Fibroblast of the conjunctiva (primary cell): ENCODE results near the gene DYRK2.
A peak's percentile ranks its signal among the peaks of the same experiment; 100 is the strongest.

Experiments used
- DNase-seq: peaks from one replicate; pipeline ENCODE4 v3.0.0-alpha.2; 2010; ENCODE audit warnings: low read depth

DYRK2 gene

DNA sequence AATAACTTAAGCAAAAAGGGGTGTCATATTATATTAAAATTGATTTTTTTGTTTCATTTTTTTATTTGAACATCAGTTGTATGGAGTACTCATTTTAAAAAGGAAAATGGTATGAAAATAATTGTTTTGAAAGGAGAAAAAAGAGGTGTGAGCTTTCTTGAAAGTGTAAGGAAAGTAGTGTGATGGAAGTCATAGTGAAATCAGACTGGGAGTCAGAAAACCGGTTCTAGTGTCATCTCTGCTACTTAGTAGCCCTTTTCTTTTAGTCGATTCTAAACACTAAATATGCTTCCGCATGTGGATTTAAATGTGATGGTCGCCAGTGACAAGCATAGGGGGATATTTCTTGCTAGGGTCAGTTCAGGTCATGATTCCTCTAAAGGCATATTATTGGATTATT is 1.8 kb upstream of the DYRK2 start:
- DNase-seq = no peak

DNA sequence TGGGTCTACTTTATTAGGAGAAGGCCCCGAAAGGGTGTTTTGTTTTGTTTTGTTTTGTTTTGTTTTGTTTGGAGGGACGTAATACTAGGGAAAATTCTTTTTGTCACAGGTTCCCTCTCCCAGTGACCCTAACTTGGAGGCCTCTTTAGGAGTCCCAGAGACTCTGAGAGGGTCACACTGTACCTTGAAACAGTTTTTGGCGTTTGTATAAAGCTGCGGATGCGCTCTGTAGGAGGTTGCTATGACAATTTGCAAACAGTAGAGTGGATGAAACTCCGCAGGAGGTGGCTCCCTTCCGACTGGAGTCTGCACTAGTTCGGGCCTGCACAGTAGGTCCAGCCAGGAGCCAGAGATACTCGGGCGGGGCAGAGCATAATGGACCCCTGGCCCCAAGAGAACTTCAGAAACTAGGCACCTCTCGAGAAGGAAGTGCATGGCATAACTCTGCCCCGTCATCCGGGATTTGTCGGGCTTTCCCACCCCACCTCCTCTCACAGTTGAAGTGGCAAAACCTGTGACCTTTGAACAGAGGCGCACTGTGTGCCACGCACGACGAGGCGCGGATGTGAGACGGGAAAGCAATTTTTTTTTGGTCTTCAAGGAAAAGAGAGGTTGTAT is 1.3 kb upstream of the DYRK2 start:
- DNase-seq = no peak

DNA sequence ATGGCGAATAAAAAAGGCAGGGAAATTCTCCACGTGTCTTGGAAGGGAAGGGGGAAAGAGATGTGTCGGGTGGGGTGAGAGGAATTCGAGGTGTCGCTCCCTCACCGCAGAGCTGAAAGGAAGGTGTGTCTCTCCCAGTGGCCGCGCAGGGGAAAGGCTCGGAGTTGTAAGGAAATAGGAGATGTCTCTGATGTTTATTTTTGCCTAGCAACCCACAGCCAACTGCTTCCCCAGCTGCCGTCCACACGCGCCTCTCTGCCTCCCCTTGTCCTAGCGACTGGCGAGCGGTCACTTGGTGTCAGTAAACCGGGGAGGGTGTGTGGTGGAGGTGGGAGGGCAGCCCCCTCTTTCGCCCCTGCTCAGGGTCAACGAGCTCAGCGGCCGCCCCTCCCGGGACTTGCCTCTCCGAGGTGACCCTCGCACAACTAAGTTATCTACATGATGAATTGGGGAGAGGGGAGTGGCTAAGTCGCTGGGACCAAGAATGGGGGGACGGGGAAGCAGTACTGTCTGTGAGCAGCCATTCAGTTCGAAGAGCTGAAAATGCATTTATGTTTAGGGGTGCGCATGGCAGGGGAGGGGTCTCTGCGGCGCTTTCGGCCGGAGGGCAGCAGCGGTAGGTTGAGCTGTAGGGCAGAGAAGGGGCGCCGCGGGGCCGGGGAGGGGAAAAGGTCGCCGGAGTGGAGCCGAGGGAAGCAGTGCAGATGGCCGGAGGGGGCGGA is 585 bp upstream of the DYRK2 start:
- peak; percentile 74 for DNase-seq

DNA sequence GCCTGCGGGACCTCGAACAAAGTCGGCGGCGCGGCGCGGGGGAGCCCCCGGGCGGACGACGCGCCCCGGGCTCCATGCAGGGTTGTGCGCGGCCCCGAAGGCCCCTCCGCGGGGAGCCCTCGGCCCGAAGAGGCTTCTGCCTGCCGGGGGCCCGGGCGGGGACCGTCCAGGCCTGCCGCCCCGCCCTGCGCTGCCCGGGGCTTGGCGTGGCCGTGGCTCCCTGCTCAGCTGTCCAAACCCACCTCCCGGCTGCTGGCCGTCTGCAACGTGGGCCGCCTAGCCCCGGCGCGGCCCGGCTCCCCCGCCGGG is 670 bp downstream of the DYRK2 start:
- no peak for DNase-seq

DNA sequence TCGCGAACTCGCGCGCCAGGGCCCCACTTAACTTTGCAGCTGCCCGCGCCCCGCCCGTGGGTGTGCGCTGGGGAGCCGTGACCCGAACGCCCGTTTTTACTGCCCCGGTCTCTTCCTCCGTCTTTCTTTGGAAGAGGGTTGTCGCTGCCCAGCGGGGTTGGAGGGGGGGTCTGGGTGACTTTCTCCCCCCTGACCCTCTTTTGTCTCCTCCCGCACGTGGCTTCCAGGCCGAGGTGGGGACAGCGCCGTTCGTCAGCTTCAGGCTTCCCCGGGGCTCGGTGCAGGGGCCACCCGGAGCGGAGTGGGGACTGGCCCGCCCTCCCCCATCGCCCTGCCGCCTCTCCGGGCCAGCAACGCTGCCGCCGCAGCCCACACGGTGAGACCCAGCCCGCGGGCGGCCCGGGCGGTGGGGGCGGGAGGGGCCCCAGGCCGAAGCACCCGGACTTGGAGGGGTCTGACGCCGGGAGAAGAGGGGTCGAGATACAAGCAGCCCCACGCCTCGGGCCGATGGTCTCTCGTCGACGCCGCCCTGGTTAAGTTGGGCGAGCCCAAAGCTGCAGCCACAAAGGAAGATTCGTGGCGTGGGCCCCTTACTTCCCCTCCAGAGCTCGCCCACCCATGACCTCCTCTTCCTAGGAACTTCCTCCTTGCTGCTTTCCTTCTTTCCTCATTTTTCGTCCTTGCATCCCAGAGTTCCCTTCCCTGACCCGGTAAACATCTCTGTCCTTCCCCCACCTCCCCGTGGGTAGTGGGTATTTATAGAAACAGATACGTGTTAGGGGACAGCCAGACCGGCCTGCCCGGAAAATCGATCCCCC is 1.2 kb downstream of the DYRK2 start:
- no peak for DNase-seq

DNA sequence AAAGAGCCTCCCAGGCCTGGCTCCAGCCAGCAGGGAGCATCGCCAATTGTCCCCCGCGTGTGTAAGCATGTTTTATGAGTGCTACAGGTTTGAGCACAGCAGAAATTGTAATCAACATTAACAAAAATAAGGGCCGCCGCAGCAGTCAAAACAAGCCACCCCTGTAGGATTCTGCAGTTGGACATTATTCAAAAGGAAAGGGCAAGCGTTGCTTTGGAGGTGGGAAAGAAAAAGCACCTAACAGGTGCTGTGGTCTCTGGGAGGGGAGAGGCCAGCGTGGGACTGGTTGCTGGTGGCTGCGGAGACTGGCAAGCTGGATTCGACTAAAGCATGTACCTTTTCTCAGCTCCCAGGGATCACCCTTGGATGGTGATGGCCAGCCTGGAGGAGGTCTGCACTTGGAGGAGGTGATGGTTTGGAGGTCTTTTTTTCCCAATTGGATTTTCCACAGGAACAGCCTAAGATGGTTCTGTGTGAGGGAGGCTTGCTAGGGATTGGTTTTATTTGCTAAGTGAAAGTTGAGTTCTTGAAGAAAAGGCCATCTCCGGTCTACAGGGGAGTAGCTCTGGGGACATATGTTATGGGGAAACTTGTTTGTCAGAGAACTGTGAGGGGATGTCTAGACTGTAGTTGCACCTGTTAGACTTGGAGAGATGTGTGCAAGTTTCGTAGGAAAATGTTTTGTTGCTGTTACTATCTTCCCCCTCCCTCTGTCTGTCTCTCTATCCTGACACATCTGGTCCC is 2.0 kb downstream of the DYRK2 start:
- no peak for DNase-seq

DNA sequence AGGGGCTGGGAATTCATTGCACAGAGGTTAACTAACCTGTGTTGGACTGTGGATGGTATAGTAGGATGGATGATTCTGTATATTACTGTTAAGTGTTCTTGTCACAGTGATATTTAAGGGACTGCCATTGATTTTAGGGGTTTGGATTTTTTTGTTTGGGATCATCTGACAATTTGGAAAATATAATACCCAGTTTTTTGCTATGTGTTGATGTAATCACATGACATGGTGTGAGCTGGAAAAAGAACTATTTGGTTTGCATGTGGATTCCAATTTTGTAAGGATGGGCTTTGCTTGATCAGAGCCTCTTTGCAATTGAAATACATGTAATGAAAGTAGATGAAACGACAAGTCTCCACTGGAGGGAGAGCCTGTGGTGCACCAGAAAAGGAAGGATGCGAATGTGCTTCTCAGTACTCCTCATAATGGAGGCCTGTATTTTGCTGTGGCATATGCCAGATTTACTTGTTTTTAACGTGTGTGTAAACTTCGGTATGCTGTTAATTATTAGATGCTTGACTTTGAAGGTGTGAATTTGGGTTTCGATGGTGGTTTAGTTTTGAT is 2.7 kb downstream of the DYRK2 start:
- peak; percentile 49 for DNase-seq

DNA sequence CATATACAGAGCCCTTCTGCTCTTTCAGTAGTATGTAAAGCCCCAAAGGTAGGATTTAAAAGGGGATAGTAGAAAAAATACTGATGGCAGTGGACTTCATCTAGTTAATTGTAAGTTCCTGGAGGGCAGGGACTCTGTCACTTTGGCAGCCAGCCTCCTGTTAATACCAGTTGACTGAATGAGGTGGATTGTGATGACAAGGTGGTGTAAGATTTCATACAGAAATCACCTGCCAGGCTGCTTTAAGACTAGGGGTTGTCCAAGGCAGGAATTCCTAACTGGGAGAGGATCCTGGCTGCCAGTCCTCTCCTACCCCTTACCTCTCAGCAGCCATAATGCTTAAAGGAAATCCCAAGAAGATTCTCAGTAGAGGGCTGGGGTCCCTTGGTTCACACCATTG is 7.3 kb downstream of the DYRK2 start:
- DNase-seq = no peak

DNA sequence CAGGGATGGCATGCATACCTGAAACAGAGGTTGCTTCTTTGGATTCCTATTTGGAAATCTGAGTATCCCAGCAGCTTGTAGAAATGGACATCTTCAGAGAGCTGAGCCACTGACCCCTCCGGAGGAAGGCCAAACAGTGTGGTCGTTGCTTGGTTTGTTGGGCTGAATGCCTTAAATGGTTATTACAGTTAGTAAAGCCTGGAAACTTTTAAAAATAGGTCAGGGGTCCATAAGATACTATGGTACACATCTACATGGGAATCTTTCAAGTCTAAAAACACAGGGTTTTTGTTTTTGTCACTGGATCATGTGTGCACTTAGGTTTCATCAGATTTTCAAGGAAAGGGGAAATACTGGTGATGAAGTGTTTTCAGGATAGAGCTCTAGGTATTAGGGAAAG is 7.7 kb downstream of the DYRK2 start:
- DNase-seq = no peak

DNA sequence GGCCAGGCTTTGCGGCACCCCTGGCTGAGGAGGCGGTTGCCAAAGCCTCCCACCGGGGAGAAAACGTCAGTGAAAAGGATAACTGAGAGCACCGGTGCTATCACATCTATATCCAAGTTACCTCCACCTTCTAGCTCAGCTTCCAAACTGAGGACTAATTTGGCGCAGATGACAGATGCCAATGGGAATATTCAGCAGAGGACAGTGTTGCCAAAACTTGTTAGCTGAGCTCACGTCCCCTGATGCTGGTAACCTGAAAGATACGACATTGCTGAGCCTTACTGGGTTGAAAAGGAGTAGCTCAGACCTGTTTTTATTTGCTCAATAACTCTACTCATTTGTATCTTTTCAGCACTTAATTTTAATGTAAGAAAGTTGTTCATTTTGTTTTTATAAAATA is 9.9 kb downstream of the DYRK2 start:
- DNase-seq = no peak

DNA sequence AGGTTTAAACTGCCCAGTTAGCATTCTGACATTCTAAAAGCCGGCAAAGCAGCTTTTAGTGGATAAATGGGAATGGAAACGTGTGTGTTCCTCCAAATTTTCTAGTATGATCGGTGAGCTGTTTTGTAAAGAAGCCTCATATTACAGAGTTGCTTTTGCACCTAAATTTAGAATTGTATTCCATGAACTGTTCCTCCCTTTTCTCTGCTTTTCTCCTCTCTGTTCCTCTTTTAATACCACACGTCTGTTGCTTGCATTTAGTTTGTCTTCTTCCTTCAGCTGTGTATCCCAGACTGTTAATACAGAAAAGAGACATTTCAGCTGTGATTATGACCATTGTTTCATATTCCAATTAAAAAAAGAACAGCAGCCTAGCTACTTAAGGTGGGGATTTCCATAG is 10.7 kb downstream of the DYRK2 start:
- DNase-seq = no peak

DNA sequence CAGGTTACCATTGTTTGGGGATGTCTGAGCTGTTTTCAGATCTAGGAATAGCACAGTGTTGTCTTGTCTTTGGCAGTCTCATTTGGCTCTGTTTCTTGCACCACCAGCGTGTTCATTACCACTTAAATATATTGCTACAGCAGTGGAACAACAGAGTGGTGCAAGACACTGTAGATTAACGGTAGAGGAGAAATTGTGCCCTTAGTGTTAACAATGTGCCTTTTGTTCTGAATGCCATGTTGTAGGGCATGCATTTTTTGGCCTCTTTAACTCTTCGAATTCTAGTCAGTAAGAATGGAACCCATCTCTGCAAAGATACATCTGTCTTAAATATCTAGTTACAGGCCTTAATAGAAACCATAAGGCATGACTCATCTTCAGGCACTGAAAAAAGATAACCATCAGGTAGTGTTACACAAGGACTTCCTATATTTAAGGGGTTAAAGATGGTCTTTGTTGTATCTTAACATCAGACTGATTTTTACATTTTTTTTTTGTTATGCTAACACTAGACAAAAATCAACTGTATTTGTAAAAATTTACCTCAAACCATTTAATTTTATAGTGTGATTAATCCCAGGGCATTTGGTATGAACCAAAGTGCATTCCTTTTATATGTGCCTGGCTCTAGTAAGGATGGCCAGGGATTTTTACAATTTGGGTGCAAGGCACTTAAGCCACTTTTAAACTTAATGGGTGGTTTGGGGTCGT is 12.9 kb downstream of the DYRK2 start:
- DNase-seq = peak; percentile 54

DNA sequence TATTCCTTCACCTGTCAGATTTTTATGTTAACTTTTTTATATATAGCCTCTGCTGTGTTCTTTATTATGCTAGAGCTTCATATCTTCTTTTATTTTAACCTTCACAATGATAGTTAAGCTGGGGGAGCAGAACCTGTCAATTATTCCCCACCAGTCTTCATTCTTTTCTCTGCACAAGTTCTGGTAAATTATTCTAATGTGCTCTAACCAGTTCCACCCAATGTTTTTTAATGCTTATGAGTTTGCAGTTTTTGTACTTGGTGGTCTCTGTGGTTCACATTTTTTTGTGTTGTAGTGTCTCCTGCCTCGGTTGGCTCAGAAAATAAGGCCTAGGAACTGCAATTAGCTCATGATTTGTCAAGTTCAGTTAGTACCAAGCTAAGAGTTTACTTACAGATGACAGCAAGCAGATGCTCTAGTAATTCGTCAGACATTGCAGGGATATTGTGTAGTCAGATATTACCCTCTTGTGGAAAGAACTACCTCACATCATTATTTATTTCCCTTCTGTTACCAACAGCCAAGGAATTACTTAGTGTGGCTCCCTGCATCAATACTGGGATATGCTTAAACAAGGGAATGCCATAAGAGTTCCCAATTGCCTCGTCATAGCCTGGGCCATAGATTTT is 14.5 kb downstream of the DYRK2 start:
- DNase-seq = peak; percentile 37

DNA sequence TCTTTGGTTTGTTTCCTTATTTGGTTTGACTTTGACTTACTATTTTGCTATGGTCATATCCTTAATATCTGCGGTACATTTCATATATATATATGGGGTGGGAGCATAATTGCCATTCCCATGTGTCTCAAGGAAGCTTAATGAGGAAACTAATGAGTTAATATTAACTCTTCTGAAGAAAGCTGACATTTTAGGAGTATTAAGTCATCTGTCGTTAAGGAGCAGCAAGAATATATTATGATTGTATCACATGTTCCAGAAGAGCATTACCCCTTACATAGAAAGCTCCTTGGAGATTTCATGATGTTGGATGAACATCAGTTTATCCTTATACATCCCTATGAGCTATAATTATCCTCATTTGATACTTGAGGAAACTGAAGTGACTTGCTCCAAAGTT is 15.6 kb downstream of the DYRK2 start:
- no peak for DNase-seq

DNA sequence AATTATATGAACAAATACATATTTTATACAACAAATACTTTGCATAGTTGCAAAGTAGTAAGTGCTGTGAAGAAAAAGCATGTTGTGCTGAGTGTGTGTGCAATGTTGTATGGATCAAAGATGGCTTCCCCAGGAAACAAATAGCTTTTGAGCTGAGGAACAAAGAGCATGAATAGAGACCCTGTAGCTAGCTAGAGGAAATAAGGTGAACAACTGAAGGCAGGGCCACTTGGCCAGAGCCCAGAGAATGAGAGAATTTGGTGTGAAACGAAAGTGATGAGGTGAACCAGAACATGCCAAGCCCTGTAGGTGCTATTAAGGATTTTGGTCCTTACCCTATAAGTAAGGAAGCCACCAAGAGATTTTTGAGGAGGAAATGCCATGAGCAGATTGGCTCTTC is 17.1 kb downstream of the DYRK2 start:
- no peak for DNase-seq

DNA sequence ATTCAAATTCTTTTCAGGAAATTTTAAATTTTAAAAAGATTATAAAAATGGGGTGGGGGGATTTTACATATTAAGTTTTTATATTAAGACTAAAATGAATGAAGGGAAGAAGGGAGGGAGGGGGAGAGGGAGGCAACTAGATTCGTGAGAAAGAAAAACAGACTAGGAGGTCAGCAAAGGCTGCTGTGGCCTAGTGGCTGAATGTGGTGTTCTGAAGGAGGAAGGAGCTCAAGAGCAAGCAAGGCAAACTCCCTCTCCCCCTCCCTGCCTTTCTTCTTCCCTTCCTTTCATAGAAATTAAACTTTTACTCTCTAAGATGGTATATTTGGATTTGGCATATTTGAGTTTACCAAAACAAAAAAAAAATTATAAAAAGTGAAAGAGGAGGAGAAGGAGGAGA is 18.1 kb downstream of the DYRK2 start:
- no peak for DNase-seq

DNA sequence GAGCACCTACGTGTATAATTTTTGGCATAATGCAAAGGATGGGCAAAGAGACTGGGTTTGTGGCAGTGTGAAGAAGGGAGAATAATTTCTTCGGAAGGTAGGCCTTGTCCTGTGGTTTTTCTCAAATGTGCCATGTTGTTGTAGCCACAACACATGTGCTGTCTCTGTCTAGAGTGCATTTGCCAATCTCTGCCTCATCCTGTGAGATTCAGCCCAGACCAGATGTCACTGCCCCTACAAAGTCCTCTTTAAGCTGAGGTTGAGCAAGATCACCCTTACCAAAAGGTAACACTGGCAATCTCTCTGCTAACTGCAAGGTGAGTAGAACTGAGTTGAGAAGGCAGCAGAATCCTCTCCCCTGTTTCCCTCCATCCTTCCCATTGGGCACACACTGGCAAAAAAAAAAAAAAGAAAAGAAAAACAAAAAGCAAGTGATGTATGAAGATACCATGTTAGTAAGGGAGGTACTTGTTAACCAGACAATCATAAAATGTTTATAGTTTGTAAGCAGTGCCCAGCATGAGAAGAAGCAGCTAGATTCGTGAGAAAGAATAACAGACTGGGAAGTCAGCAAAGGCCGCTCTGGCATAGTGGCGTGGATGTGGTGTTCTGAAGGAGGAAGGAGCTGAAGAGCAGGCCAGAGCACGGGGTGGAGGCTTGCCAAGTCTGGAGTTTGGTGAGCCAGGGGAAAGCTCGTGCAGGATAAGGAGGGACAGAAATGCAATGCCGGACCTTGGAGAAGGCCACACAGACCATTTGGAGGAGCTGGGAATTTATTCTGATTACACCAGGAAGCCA is 18.9 kb downstream of the DYRK2 start:
- DNase-seq = no peak

DNA sequence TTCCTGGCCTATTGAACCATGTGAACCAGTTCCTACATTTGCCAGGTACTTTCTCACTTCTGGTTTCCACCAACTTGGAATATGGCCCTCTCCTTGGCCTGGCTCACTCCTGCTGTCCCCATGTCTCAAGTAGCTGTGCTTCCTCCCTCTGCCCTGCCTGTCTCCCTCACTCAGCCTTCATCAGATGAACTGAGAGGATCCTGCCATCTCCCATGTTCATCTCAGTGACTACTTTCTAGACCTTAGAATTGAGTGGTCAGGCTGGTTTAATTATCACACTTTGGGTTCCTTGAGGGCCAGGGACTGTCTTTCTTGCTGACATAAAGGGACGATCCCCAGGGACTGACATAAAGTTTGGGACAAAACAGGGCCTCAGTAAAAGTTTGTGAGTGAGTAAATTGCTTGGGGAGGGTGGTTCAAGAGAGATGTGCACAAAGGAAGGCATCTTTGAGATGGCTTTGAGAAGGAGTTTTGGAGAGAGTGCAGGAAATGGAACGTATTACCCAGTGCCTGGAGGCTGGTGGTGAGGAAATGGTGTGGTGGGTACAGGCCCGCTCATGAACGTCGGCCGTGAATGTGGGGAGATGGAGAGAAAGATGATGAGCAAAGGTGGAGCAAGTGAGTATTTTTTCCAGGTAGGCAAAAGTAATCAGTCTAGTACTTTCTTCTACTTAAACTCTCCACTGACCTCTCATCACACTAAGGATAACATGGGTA is 20.8 kb downstream of the DYRK2 start:
- no peak for DNase-seq

DNA sequence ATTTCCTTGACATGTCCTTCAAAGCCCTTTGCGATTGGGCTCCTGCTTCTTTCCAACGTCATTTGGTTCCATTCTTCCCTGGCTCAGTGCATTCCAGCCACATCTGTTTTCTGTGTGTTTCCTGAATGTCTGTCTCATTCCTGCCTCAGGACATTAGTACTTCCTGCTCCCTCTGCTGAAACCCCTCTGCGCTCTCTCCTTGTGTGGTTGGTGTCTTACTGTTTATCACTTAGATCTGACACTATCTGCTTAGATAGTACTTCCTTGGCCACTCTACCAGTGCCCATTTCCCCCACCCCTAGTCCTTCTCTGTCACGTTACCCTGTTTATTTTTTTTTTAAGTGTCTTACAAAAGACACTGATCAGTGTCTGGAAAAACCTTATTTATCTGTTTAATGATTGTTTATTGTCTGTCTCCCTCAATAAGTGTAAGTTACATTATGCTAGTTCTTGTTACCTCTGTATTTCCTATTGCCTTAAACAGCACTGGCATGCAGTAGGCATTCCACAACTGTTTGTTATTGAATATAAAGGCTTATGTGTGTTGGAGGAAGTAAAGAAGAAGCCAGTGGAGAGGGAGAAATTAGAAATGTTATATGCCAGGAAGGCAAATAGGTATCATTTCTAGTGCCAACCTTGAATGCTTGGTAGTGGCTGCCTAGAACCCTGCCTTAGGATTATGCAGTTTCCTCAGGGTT is 21.5 kb downstream of the DYRK2 start:
- no peak for DNase-seq
